Uterus (tissue), 4 donors: ENCODE measurements around the gene CDCA4. TPM values are rescaled to one million over a fixed set of nuclear protein-coding genes. Genes with fewer than 3 reads are reported as not detected.

ENCODE experiments used
- DNase-seq, 2 donors: peaks; one replicate each; pipeline ENCODE4 v3.0.0-alpha.2; 2019 to 2020
- H3K27ac ChIP-seq, 2 donors: fragments of 200-600 bp; sonication (generic); 1 replicate in 1 of 2; 2 replicates in 1 of 2; pipeline ENCODE4 v1.5.1; 2016 to 2018
- H3K27me3 ChIP-seq, 2 donors: fragments of 200-600 bp; sonication (generic); one replicate each; pipeline ENCODE4 v1.5.1; 2018 to 2019; ENCODE audit warnings: control low read depth in 1 of 2
- H3K36me3 ChIP-seq, 2 donors: fragments of 200-600 bp; sonication (generic); one replicate each; pipeline ENCODE4 v1.5.1; 2019; ENCODE audit warnings: control low read depth in 1 of 2
- H3K4me1 ChIP-seq, 2 donors: fragments of 200-600 bp; sonication (generic); one replicate each; pipeline ENCODE4 v1.5.1; 2018 to 2019; ENCODE audit warnings: control low read depth in 1 of 2
- H3K4me3 ChIP-seq, 2 donors: fragments of 200-600 bp; sonication (generic); 1 replicate in 1 of 2; 2 replicates in 1 of 2; pipeline ENCODE4 v1.5.1; 2018 to 2019; ENCODE audit warnings: mild to moderate bottlenecking in 1 of 2
- H3K9me3 ChIP-seq, 2 donors: fragments of 200-600 bp; sonication (generic); one replicate each; pipeline ENCODE4 v1.5.1; 2019; ENCODE audit warnings: control low read depth in 1 of 2
- POLR2A ChIP-seq, 2 donors: fragments of 450-650 bp; IDR thresholded peaks; one replicate each; pipeline ENCODE4 v1.6.1; 2016; ENCODE audit warnings: antibody characterized with exemption in 2 of 2, mild to moderate bottlenecking in 1 of 2, moderate library complexity in 1 of 2
- intact Hi-C: fragments of 100-400 bp; cut with DNase I; formaldehyde crosslinking; loops from one replicate; pipeline ENCODE4 v1.15.1; 2023; ENCODE audit warnings: low total_unique reads
- total RNA-seq, 4 donors: library from RNA; depleted of rRNA in 3 of 4; stranded (reverse); fragments of >200 nt in 3 of 4; gene quantifications; one replicate each; pipeline versions ENCODE4 v1.1.0 to v1.2.4, GENCODE V29; 2014 to 2023
- TF ChIP-seq, protein P1 (sequence below), 4 experiments: fragments of 200-600 bp in 2 of 4; fragments of 450-650 bp in 2 of 4; sonication (generic) in 2 of 4; IDR thresholded peaks; one replicate each; pipeline ENCODE4 v1.5.1; 2016 to 2019; ENCODE audit warnings: antibody characterized with exemption in 4 of 4, mild to moderate bottlenecking in 2 of 4, moderate library complexity in 1 of 4
- donor health status: DM: yes; HTN: yes; CAD: no.

CDCA4 gene
- total RNA-seq, 4 donors from 2014 or later, result 2.3 to 43.3 (median 10.3) TPM

DNA sequence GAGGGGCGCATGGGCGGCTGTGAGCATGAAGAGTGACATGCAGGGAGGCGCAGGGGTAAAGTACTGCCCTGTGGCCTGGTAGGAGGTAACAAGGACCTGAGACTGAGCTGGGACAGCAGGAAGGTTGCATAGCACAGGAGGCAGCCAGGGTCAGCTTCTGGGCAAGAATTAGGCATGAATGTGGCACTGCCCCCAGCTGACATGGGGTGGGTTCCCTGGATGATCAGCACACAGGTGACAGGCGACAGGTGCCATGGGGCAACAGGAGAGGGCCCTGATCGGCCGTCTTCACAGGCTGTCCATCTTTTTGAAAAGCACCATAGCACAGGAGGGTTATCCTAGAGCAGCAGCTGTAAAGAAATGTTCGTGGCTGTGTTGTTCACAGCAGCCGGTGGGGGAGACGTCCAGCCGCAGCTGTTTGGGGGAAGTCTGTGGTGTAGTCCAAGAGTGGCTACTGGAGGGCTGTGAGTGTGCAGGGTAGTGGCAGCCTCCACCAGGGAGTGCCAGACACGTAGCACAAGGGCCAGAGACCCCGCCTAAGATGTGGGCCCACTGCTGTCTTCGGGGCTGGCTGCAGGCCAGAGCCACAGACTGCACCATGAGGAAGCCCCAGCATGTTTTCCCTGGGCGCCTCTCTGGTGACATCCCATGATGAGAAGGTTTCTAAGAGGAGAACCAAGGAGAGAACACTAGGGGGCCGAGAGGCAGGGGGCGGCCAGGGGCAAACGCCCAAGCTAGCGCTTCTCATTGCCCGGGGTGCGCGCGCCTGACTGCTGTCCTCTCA, 26.9 kb downstream of the CDCA4 start:
- no peak overlapping the region for H3K27ac ChIP-seq
- no peaks in the 10 kb centered on the region for H3K36me3 ChIP-seq
- no peaks in the 10 kb centered on the region for H3K27me3 ChIP-seq
- DNase-seq, result peak in 1 of 2 donors; percentile 12
- no peaks in the 10 kb centered on the region for H3K9me3 ChIP-seq
- H3K4me1 ChIP-seq, result no peaks in the 10 kb centered on the region
- no peak overlapping the region for H3K4me3 ChIP-seq
- TF ChIP-seq, protein P1, sequence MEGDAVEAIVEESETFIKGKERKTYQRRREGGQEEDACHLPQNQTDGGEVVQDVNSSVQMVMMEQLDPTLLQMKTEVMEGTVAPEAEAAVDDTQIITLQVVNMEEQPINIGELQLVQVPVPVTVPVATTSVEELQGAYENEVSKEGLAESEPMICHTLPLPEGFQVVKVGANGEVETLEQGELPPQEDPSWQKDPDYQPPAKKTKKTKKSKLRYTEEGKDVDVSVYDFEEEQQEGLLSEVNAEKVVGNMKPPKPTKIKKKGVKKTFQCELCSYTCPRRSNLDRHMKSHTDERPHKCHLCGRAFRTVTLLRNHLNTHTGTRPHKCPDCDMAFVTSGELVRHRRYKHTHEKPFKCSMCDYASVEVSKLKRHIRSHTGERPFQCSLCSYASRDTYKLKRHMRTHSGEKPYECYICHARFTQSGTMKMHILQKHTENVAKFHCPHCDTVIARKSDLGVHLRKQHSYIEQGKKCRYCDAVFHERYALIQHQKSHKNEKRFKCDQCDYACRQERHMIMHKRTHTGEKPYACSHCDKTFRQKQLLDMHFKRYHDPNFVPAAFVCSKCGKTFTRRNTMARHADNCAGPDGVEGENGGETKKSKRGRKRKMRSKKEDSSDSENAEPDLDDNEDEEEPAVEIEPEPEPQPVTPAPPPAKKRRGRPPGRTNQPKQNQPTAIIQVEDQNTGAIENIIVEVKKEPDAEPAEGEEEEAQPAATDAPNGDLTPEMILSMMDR (IDR thresholded peaks at IDR 0.05), result no peak
- no peak for TF ChIP-seq POLR2A (IDR thresholded peaks at IDR 0.05)
- intact Hi-C loops, result no loop called here

- intact Hi-C loops, result no loop called here
Observed at GRCh38 chr14:104993306-104993705, 27.6 kb downstream of the CDCA4 start.

GRCh38 chr14:104992501-104992900, 28.4 kb downstream of the CDCA4 start:
- Histone ChIP-seq H3K4me1 (no peaks in the 10 kb centered on the region), H3K36me3 (no peaks in the 10 kb centered on the region)
- TF ChIP-seq, protein P1 (IDR thresholded peaks at IDR 0.05), result no peak
- TF ChIP-seq POLR2A (IDR thresholded peaks at IDR 0.05), result no peak

More at GRCh38 chr14:104993306-104993705, 27.6 kb downstream of the CDCA4 start:
- no peaks in the 10 kb centered on the region for H3K4me1 ChIP-seq
- H3K27ac ChIP-seq, result no peak overlapping the region
- DNase-seq, result no peak
- H3K27me3 ChIP-seq, result no peaks in the 10 kb centered on the region
- no peak overlapping the region for H3K4me3 ChIP-seq
- TF ChIP-seq, protein P1 (IDR thresholded peaks at IDR 0.05), result no peak
- no peak for TF ChIP-seq POLR2A (IDR thresholded peaks at IDR 0.05)
- no peaks in the 10 kb centered on the region for H3K9me3 ChIP-seq
- H3K36me3 ChIP-seq, result no peaks in the 10 kb centered on the region

GRCh38 chr14:104991896-104992230, 29.0 kb downstream of the CDCA4 start:
- H3K27ac ChIP-seq, result no peak overlapping the region
- H3K4me1 ChIP-seq, result no peaks in the 10 kb centered on the region
- no peak for DNase-seq
- H3K36me3 ChIP-seq, result no peaks in the 10 kb centered on the region
- intact Hi-C loops, result no loop called here
- TF ChIP-seq, protein P1 (IDR thresholded peaks at IDR 0.05), result no peak
- no peak for TF ChIP-seq POLR2A (IDR thresholded peaks at IDR 0.05)
- no peaks in the 10 kb centered on the region for H3K27me3 ChIP-seq
- H3K4me3 ChIP-seq, result no peak overlapping the region
- no peaks in the 10 kb centered on the region for H3K9me3 ChIP-seq

More at GRCh38 chr14:104992501-104992900, 28.4 kb downstream of the CDCA4 start:
- DNase-seq, result no peak
- H3K27ac ChIP-seq, result no peak overlapping the region
- no peaks in the 10 kb centered on the region for H3K9me3 ChIP-seq
- H3K27me3 ChIP-seq, result no peaks in the 10 kb centered on the region
- H3K4me3 ChIP-seq, result no peak overlapping the region
- intact Hi-C loops, result no loop called here

DNA sequence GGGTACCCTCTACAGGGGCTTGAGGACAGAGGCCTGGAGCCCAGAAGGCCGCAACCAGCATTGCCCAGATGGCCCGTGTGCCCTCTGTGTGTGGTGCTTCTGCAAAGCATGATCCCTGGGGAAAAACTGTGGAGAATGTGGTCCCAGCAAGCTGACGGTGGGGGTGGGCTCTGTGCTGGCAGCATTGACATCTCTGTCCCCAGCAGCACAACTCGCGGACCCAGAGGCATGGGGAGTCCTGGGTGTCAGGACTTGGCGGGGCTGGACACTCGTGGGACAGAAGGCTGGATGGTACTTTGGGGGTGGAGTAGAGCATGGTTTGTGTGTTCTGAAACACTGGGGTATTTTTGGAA, 31.0 kb downstream of the CDCA4 start:
- no peak overlapping the region for H3K27ac ChIP-seq
- H3K27me3 ChIP-seq, result no peaks in the 10 kb centered on the region
- no peak overlapping the region for H3K4me3 ChIP-seq
- peak in 1 of 2 donors; percentile 4 for DNase-seq
- TF ChIP-seq POLR2A (IDR thresholded peaks at IDR 0.05), result no peak
- TF ChIP-seq, protein P1 (IDR thresholded peaks at IDR 0.05), result no peak
- intact Hi-C loops, result no loop called here
- no peaks in the 10 kb centered on the region for H3K4me1 ChIP-seq
- H3K9me3 ChIP-seq, result no peaks in the 10 kb centered on the region
- no peaks in the 10 kb centered on the region for H3K36me3 ChIP-seq
